Measurements from ENCODE around the gene GRK4. TPM values are rescaled to one million over a fixed set of nuclear protein-coding genes. Genes with fewer than 3 reads are reported as not detected.
"Not testable (repeated sequence)": the region's sequence is repeated elsewhere in the genome, so short reads cannot be mapped to it uniquely, and the experiment has no call there.

The GRK4 gene
- total RNA-seq, 3 donors from 2014 or later (not counting 1 experiment from before 2014, with no cell fraction given): 2.0 to 6.4 (median 5.1) TPM

DNA sequence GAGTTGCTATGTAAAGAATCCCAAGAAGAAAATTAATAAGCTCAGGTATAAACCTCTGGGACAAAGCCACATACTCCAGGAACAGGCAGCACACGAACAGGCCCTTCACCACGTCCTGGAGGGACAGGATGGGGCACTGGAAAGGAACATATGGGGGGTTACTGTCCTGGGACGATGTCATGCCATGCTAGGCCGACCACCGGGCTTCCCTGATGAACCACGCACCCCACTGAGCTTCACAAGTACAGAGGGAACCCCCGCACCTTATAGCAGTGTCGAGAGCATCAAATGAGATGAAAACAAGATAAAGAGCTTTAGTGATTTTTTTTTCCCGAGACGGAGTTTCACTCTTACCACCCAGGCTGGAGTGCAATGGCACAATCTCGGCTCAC is 19.3 kb upstream of the GRK4 start:
- Histone ChIP-seq H3K27me3 (ENCODE audit: control insufficient read depth, insufficient read depth, low read length) (no peaks in the 10 kb centered on the region), H3K36me3 (ENCODE audit: control insufficient read depth, insufficient read depth, low read length) (peaks cover 71% of the 10 kb centered on the region), H3K4me3 (ENCODE audit: low read length) (no peak overlapping the region), H3K9me3 (ENCODE audit: control insufficient read depth, insufficient read depth, low read length) (no peaks in the 10 kb centered on the region), H3K4me1 (ENCODE audit: control insufficient read depth, insufficient read depth, low read length) (peaks cover 31% of the 10 kb centered on the region), H3K27ac (ENCODE audit: low read length) (no peak overlapping the region)
- Mint-ChIP-seq H3K27ac (peak overlapping the region; percentile 45 to 73), H3K36me3 (peaks cover 8% of the 10 kb centered on the region), H3K9me3 (no peaks in the 10 kb centered on the region), H3K4me3 (no peak overlapping the region), H3K4me1 (peaks cover 2 to 22% of the 10 kb centered on the region in 2 donors), H3K27me3 (ENCODE audit: low read depth in 2 of 2) (no peaks in the 10 kb centered on the region)
- TF ChIP-seq, protein P1, sequence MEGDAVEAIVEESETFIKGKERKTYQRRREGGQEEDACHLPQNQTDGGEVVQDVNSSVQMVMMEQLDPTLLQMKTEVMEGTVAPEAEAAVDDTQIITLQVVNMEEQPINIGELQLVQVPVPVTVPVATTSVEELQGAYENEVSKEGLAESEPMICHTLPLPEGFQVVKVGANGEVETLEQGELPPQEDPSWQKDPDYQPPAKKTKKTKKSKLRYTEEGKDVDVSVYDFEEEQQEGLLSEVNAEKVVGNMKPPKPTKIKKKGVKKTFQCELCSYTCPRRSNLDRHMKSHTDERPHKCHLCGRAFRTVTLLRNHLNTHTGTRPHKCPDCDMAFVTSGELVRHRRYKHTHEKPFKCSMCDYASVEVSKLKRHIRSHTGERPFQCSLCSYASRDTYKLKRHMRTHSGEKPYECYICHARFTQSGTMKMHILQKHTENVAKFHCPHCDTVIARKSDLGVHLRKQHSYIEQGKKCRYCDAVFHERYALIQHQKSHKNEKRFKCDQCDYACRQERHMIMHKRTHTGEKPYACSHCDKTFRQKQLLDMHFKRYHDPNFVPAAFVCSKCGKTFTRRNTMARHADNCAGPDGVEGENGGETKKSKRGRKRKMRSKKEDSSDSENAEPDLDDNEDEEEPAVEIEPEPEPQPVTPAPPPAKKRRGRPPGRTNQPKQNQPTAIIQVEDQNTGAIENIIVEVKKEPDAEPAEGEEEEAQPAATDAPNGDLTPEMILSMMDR (IDR thresholded peaks at IDR 0.05): no peak
- WGBS (ENCODE audit: insufficient coverage): 77% methylated on average over 11 of the region's 11 CpGs
- intact Hi-C loops (cut with micrococcal nuclease): no loop called here
- no peak for DNase-seq
- no peak for ATAC-seq

DNA sequence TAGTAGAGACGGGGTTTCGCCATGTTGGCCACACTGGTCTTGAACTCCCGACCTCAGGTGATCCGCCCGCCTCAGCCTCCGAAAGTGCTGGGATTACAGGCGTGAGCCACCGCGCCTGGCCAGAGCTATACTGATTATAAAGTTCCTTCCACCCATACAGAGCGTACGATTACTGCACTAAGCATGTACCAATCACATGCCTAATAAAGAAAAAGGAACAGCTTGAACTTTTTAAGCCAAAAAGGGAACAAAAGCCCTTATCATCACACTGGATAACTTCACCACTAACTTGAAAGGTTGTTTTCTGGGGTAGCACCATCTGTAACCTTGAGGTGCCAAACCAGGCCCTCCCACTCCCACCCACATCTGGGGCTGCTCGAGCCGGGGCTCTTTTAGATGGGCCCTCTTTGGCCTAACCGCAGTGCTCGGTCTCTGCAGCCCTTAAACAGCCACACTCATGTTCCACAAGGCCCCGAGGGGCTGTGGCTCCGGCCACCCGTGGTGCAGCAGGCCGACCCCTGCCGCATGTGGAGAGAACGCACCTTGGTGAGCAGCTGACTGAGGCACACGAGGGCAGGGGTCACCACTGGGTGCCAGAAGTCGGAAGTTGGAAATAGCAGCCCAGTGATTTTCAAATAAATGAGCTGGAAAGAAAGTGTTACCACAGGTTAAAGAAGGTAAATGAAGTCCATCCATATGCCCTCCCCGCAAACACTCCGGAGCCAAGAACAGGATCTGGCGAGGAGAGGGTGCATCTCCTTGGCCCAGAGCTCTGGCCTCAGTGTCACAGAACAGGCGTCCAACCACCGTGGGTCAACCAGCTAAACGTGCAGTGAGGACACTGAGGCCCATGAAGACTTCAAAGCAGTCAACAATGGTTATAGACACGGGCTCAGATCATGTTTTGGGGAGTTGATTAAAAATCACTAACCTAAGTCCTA is 18.5 kb upstream of the GRK4 start:
- Mint-ChIP-seq H3K9me3 (no peaks in the 10 kb centered on the region), H3K27ac (peak overlapping the region in 1 of 2 donors; percentile 73), H3K4me1 (peaks cover 0 to 23% of the 10 kb centered on the region in 2 donors), H3K36me3 (peaks cover 11% of the 10 kb centered on the region), H3K27me3 (ENCODE audit: low read depth in 2 of 2) (no peaks in the 10 kb centered on the region), H3K4me3 (no peak overlapping the region)
- 90% methylated on average over 29 of the region's 30 CpGs for WGBS (ENCODE audit: insufficient coverage)
- intact Hi-C loops (cut with micrococcal nuclease): no loop called here
- Histone ChIP-seq H3K4me3 (ENCODE audit: low read length) (no peak overlapping the region), H3K4me1 (ENCODE audit: control insufficient read depth, insufficient read depth, low read length) (peaks cover 31% of the 10 kb centered on the region), H3K27me3 (ENCODE audit: control insufficient read depth, insufficient read depth, low read length) (no peaks in the 10 kb centered on the region), H3K27ac (ENCODE audit: low read length) (no peak overlapping the region), H3K36me3 (ENCODE audit: control insufficient read depth, insufficient read depth, low read length) (peaks cover 70% of the 10 kb centered on the region), H3K9me3 (ENCODE audit: control insufficient read depth, insufficient read depth, low read length) (no peaks in the 10 kb centered on the region)
- TF ChIP-seq, protein P1 (IDR thresholded peaks at IDR 0.05): no peak
- DNase-seq (no peak), ATAC-seq (no peak)

DNA sequence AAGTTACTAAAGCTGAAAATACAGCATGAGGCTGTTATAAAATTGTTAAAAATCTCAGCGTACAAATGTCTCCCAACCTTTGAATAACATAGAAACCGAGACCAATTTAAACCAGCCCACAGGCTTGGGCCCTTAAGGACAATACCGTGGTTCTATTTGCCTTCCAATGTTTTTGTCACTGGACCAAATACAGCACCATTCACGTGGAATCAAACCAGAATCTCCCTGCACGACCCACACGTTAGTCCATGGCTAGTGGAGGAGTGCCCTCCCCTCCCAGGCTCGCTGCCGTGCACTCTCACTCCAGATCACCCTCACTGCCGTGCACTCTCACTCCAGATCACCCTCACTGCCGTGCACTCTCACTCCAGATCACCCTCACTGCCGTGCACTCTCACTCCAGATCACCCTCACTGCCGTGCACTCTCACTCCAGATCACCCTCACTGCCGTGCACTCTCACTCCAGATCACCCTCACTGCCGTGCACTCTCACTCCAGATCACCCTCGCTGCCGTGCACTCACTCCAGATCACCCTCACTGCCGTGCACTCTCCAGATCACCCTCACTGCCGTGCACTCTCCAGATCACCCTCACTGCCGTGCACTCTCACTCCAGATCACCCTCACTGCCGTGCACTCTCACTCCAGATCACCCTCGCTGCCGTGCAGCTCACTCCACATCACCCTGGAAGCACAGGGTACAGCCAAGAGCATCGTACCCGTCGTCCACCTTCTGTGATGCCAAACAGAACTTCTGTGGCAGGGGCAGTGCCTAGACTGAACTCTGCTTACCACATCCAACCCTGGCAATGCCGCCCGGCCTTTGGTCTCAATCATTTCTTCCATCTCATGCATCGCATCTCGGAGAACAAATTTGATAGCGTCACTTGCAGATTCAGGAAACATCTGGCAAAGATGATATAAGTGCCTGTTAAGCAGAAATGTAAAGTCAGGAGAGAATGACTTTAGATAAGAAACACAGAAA is 17.5 kb upstream of the GRK4 start:
- 96% methylated on average over 27 of the region's 30 CpGs for WGBS (ENCODE audit: insufficient coverage)

More for the DNA sequence above, 17.5 kb upstream of the GRK4 start:
- Mint-ChIP-seq H3K4me1 (peaks cover 0 to 23% of the 10 kb centered on the region in 2 donors), H3K36me3 (peaks cover 21% of the 10 kb centered on the region), H3K27ac (peak overlapping the region in 1 of 2 donors; percentile 10)
- peaks cover 24% of the 10 kb centered on the region for H3K4me1 ChIP-seq (ENCODE audit: control insufficient read depth, insufficient read depth, low read length)
- H3K4me3 Mint-ChIP-seq; DNase-seq; H3K27ac ChIP-seq (ENCODE audit: low read length); H3K27me3 Mint-ChIP-seq (ENCODE audit: low read depth in 2 of 2); intact Hi-C loops (cut with micrococcal nuclease); H3K4me3 ChIP-seq (ENCODE audit: low read length); H3K9me3 ChIP-seq (ENCODE audit: control insufficient read depth, insufficient read depth, low read length); H3K27me3 ChIP-seq (ENCODE audit: control insufficient read depth, insufficient read depth, low read length); ATAC-seq; H3K9me3 Mint-ChIP-seq: not testable (repeated sequence)
- H3K36me3 ChIP-seq (ENCODE audit: control insufficient read depth, insufficient read depth, low read length): peaks cover 70% of the 10 kb centered on the region
